NCI-H460 (cell line): ENCODE data around the gene CIRBP. TPM values are rescaled to one million over a fixed set of nuclear protein-coding genes. Genes with fewer than 3 reads are reported as not detected.
A peak's percentile ranks its signal among the peaks of the same experiment; 100 is the strongest.

Source experiments
- DNase-seq: peaks from one replicate; pipeline ENCODE4 v3.0.0-alpha.2; 2016; ENCODE audit warnings: low read depth; ENCODE audit errors: extremely low read depth
- total RNA-seq: library from RNA; depleted of rRNA; stranded (reverse); fragments of >200 nt; shearing (Covaris generic); gene quantifications from 2 replicates; pipeline ENCODE4 v1.2.3, GENCODE V29; 2014

The CIRBP gene
- total RNA-seq, 1 experiment from 2014 or later: 148 TPM

- no peak for DNase-seq
These were observed 7.5 kb downstream of the CIRBP start for GRCh38 chr19:1276628-1277022.

GRCh38 chr19:1277061-1277460 is 7.9 kb downstream of the CIRBP start:
- no peak for DNase-seq

- DNase-seq: no peak
These were observed 8.9 kb downstream of the CIRBP start for GRCh38 chr19:1278074-1278473.

GRCh38 chr19:1278713-1279660 is 9.9 kb downstream of the CIRBP start:
- no peak for DNase-seq

- peak; percentile 72 for DNase-seq
These were observed 10.7 kb downstream of the CIRBP start for GRCh38 chr19:1279782-1280341.

- no peak for DNase-seq
These were observed 11.8 kb downstream of the CIRBP start for GRCh38 chr19:1280636-1281568.

- DNase-seq: no peak
These were observed 12.6 kb downstream of the CIRBP start for GRCh38 chr19:1281569-1282287.

GRCh38 chr19:1282588-1283206 is 13.6 kb downstream of the CIRBP start:
- no peak for DNase-seq

- no peak for DNase-seq
These were observed 14.2 kb downstream of the CIRBP start for GRCh38 chr19:1283207-1283916.

- DNase-seq: no peak
These were observed 14.8 kb downstream of the CIRBP start for GRCh38 chr19:1283917-1284292.

- no peak for DNase-seq
These were observed 15.3 kb downstream of the CIRBP start for GRCh38 chr19:1284293-1284978.

GRCh38 chr19:1284979-1285736 is 16.0 kb downstream of the CIRBP start:
- no peak for DNase-seq

- no peak for DNase-seq
These were observed 16.7 kb downstream of the CIRBP start, which contains the start of gene EFNA2 for GRCh38 chr19:1285737-1286360. Gene EFNA2 (plus strand): TSS chr19:1285873. CDS start chr19:1286169, 296 bp downstream.

GRCh38 chr19:1286487-1287353 is 17.6 kb downstream of the CIRBP start:
- DNase-seq: no peak

- DNase-seq: no peak
These were observed 18.5 kb downstream of the CIRBP start for GRCh38 chr19:1287354-1288225.
